ENCODE measurements around the gene ODAD3.
"Not testable (repeated sequence)": the region's sequence is repeated elsewhere in the genome, so short reads cannot be mapped to it uniquely, and the experiment has no call there.

ODAD3 gene

GRCh38 chr19:11458912-11459311, 24.0 kb upstream of the ODAD3 start:
- H3K4me1 ChIP-seq (ENCODE audit: control insufficient read depth in 1 of 2, insufficient read depth in 2 of 2, low read length in 2 of 2); H3K9ac ChIP-seq (ENCODE audit: low read depth in 1 of 2, low read length in 2 of 2); H3K27ac ChIP-seq (ENCODE audit: low read depth, low read length); H3K27me3 ChIP-seq (ENCODE audit: control insufficient read depth in 1 of 2, insufficient read depth in 2 of 2, low read length in 2 of 2); H3K36me3 ChIP-seq (ENCODE audit: control insufficient read depth in 1 of 2, insufficient read depth in 2 of 2, low read length in 2 of 2); H3K4me3 ChIP-seq (ENCODE audit: low read depth in 1 of 2, low read length in 2 of 2); H3K9me3 ChIP-seq (ENCODE audit: control insufficient read depth in 1 of 2, low read length in 2 of 2): not testable (repeated sequence)

GRCh38 chr19:11458236-11458900, 23.4 kb upstream of the ODAD3 start:
- Histone ChIP-seq H3K4me3 (ENCODE audit: low read depth in 1 of 2, low read length in 2 of 2) (no peak overlapping the region), H3K4me1 (ENCODE audit: control insufficient read depth in 1 of 2, insufficient read depth in 2 of 2, low read length in 2 of 2) (no peaks in the 10 kb centered on the region), H3K9ac (ENCODE audit: low read depth in 1 of 2, low read length in 2 of 2) (no peak overlapping the region), H3K36me3 (ENCODE audit: control insufficient read depth in 1 of 2, insufficient read depth in 2 of 2, low read length in 2 of 2) (no peaks in the 10 kb centered on the region), H3K27ac (ENCODE audit: low read depth, low read length) (no peak overlapping the region), H3K27me3 (ENCODE audit: control insufficient read depth in 1 of 2, insufficient read depth in 2 of 2, low read length in 2 of 2) (no peaks in the 10 kb centered on the region), H3K9me3 (ENCODE audit: control insufficient read depth in 1 of 2, low read length in 2 of 2) (no peaks in the 10 kb centered on the region)

GRCh38 chr19:11457831-11458230, 22.9 kb upstream of the ODAD3 start:
- Histone ChIP-seq H3K4me3 (ENCODE audit: low read depth in 1 of 2, low read length in 2 of 2) (no peak overlapping the region), H3K9me3 (ENCODE audit: control insufficient read depth in 1 of 2, low read length in 2 of 2) (no peaks in the 10 kb centered on the region), H3K27ac (ENCODE audit: low read depth, low read length) (no peak overlapping the region), H3K4me1 (ENCODE audit: control insufficient read depth in 1 of 2, insufficient read depth in 2 of 2, low read length in 2 of 2) (no peaks in the 10 kb centered on the region), H3K27me3 (ENCODE audit: control insufficient read depth in 1 of 2, insufficient read depth in 2 of 2, low read length in 2 of 2) (no peaks in the 10 kb centered on the region), H3K9ac (ENCODE audit: low read depth in 1 of 2, low read length in 2 of 2) (no peak overlapping the region), H3K36me3 (ENCODE audit: control insufficient read depth in 1 of 2, insufficient read depth in 2 of 2, low read length in 2 of 2) (no peaks in the 10 kb centered on the region)

GRCh38 chr19:11457115-11457514, 22.2 kb upstream of the ODAD3 start:
- H3K27me3 ChIP-seq (ENCODE audit: control insufficient read depth in 1 of 2, insufficient read depth in 2 of 2, low read length in 2 of 2): no peaks in the 10 kb centered on the region
- no peak overlapping the region for H3K4me3 ChIP-seq (ENCODE audit: low read depth in 1 of 2, low read length in 2 of 2)
- H3K9ac ChIP-seq (ENCODE audit: low read depth in 1 of 2, low read length in 2 of 2): no peak overlapping the region
- no peaks in the 10 kb centered on the region for H3K36me3 ChIP-seq (ENCODE audit: control insufficient read depth in 1 of 2, insufficient read depth in 2 of 2, low read length in 2 of 2)
- no peaks in the 10 kb centered on the region for H3K9me3 ChIP-seq (ENCODE audit: control insufficient read depth in 1 of 2, low read length in 2 of 2)
- no peaks in the 10 kb centered on the region for H3K4me1 ChIP-seq (ENCODE audit: control insufficient read depth in 1 of 2, insufficient read depth in 2 of 2, low read length in 2 of 2)
- no peak overlapping the region for H3K27ac ChIP-seq (ENCODE audit: low read depth, low read length)

GRCh38 chr19:11456659-11457058, 21.7 kb upstream of the ODAD3 start:
- Histone ChIP-seq H3K9me3 (ENCODE audit: control insufficient read depth in 1 of 2, low read length in 2 of 2) (no peaks in the 10 kb centered on the region), H3K4me3 (ENCODE audit: low read depth in 1 of 2, low read length in 2 of 2) (no peak overlapping the region), H3K36me3 (ENCODE audit: control insufficient read depth in 1 of 2, insufficient read depth in 2 of 2, low read length in 2 of 2) (no peaks in the 10 kb centered on the region), H3K9ac (ENCODE audit: low read depth in 1 of 2, low read length in 2 of 2) (no peak overlapping the region), H3K27ac (ENCODE audit: low read depth, low read length) (no peak overlapping the region), H3K4me1 (ENCODE audit: control insufficient read depth in 1 of 2, insufficient read depth in 2 of 2, low read length in 2 of 2) (no peaks in the 10 kb centered on the region), H3K27me3 (ENCODE audit: control insufficient read depth in 1 of 2, insufficient read depth in 2 of 2, low read length in 2 of 2) (no peaks in the 10 kb centered on the region)

GRCh38 chr19:11455233-11455554, 20.3 kb upstream of the ODAD3 start:
- H3K36me3 ChIP-seq (ENCODE audit: control insufficient read depth in 1 of 2, insufficient read depth in 2 of 2, low read length in 2 of 2); H3K9me3 ChIP-seq (ENCODE audit: control insufficient read depth in 1 of 2, low read length in 2 of 2); H3K27me3 ChIP-seq (ENCODE audit: control insufficient read depth in 1 of 2, insufficient read depth in 2 of 2, low read length in 2 of 2); H3K4me3 ChIP-seq (ENCODE audit: low read depth in 1 of 2, low read length in 2 of 2); H3K27ac ChIP-seq (ENCODE audit: low read depth, low read length); H3K4me1 ChIP-seq (ENCODE audit: control insufficient read depth in 1 of 2, insufficient read depth in 2 of 2, low read length in 2 of 2); H3K9ac ChIP-seq (ENCODE audit: low read depth in 1 of 2, low read length in 2 of 2): not testable (repeated sequence)

GRCh38 chr19:11453468-11454341, 18.8 kb upstream of the ODAD3 start:
- Histone ChIP-seq H3K4me3 (ENCODE audit: low read depth in 1 of 2, low read length in 2 of 2) (no peak overlapping the region), H3K9ac (ENCODE audit: low read depth in 1 of 2, low read length in 2 of 2) (no peak overlapping the region), H3K4me1 (ENCODE audit: control insufficient read depth in 1 of 2, insufficient read depth in 2 of 2, low read length in 2 of 2) (no peaks in the 10 kb centered on the region), H3K36me3 (ENCODE audit: control insufficient read depth in 1 of 2, insufficient read depth in 2 of 2, low read length in 2 of 2) (peaks cover 0 to 14% of the 10 kb centered on the region in 2 donors), H3K27ac (ENCODE audit: low read depth, low read length) (no peak overlapping the region), H3K9me3 (ENCODE audit: control insufficient read depth in 1 of 2, low read length in 2 of 2) (no peaks in the 10 kb centered on the region), H3K27me3 (ENCODE audit: control insufficient read depth in 1 of 2, insufficient read depth in 2 of 2, low read length in 2 of 2) (no peaks in the 10 kb centered on the region)

GRCh38 chr19:11452620-11453310, 17.8 kb upstream of the ODAD3 start:
- no peak overlapping the region for H3K27ac ChIP-seq (ENCODE audit: low read depth, low read length)
- H3K36me3 ChIP-seq (ENCODE audit: control insufficient read depth in 1 of 2, insufficient read depth in 2 of 2, low read length in 2 of 2): peaks cover 0 to 23% of the 10 kb centered on the region in 2 donors
- no peaks in the 10 kb centered on the region for H3K27me3 ChIP-seq (ENCODE audit: control insufficient read depth in 1 of 2, insufficient read depth in 2 of 2, low read length in 2 of 2)

GRCh38 chr19:11451871-11452619, 17.1 kb upstream of the ODAD3 start:
- H3K27me3 ChIP-seq (ENCODE audit: control insufficient read depth in 1 of 2, insufficient read depth in 2 of 2, low read length in 2 of 2): no peaks in the 10 kb centered on the region
- peaks cover 0 to 31% of the 10 kb centered on the region in 2 donors for H3K36me3 ChIP-seq (ENCODE audit: control insufficient read depth in 1 of 2, insufficient read depth in 2 of 2, low read length in 2 of 2)
- no peak overlapping the region for H3K4me3 ChIP-seq (ENCODE audit: low read depth in 1 of 2, low read length in 2 of 2)
- no peaks in the 10 kb centered on the region for H3K4me1 ChIP-seq (ENCODE audit: control insufficient read depth in 1 of 2, insufficient read depth in 2 of 2, low read length in 2 of 2)
- H3K27ac ChIP-seq (ENCODE audit: low read depth, low read length): no peak overlapping the region
- no peaks in the 10 kb centered on the region for H3K9me3 ChIP-seq (ENCODE audit: control insufficient read depth in 1 of 2, low read length in 2 of 2)
- no peak overlapping the region for H3K9ac ChIP-seq (ENCODE audit: low read depth in 1 of 2, low read length in 2 of 2)

More at GRCh38 chr19:11452620-11453310, 17.8 kb upstream of the ODAD3 start:
- H3K4me1 ChIP-seq (ENCODE audit: control insufficient read depth in 1 of 2, insufficient read depth in 2 of 2, low read length in 2 of 2): no peaks in the 10 kb centered on the region
- H3K9ac ChIP-seq (ENCODE audit: low read depth in 1 of 2, low read length in 2 of 2): no peak overlapping the region
- no peaks in the 10 kb centered on the region for H3K9me3 ChIP-seq (ENCODE audit: control insufficient read depth in 1 of 2, low read length in 2 of 2)
- H3K4me3 ChIP-seq (ENCODE audit: low read depth in 1 of 2, low read length in 2 of 2): no peak overlapping the region

Data from duodenal mucosa (tissue), 2 donors.